ENCODE results near the gene BABAM2.

DNA sequence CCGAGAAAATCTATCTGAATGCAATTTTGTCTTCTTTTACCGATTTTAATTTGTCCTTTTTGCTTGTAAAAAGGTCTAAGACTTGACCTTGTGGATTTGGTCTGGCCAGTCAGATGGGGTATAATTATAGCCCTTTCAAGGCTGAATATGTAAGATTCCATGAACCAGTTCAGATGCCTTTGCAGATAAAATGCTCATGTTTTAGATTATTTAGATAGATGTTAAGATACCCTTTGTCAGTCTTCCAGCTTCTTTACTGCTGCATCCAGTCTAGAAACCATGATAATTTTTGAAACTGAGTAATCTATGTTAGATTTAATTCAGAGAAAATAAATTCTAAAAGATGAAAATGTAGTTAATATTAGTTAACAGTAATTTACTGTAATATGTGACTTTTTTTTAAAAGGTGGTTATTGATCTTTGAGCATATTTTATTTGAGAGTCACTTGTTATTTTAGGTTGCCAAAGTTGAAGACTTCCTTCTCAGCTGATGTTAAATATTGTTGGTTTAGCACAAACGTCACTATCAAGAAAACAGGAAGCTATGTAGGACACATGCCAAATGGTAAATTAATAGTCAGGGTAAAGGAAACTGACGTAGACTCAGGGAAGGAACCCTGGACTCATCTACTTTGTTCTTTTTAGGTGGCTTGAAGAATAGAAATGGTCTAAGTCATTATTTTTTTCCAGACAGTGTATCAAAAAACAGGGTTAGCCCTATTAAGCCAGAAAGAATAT lies 29.8 kb downstream of the BABAM2 start:
- TF ChIP-seq, protein P1, sequence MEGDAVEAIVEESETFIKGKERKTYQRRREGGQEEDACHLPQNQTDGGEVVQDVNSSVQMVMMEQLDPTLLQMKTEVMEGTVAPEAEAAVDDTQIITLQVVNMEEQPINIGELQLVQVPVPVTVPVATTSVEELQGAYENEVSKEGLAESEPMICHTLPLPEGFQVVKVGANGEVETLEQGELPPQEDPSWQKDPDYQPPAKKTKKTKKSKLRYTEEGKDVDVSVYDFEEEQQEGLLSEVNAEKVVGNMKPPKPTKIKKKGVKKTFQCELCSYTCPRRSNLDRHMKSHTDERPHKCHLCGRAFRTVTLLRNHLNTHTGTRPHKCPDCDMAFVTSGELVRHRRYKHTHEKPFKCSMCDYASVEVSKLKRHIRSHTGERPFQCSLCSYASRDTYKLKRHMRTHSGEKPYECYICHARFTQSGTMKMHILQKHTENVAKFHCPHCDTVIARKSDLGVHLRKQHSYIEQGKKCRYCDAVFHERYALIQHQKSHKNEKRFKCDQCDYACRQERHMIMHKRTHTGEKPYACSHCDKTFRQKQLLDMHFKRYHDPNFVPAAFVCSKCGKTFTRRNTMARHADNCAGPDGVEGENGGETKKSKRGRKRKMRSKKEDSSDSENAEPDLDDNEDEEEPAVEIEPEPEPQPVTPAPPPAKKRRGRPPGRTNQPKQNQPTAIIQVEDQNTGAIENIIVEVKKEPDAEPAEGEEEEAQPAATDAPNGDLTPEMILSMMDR (IDR thresholded peaks at IDR 0.05; ENCODE audit: insufficient read depth, low read length, poor library complexity, severe bottlenecking): no peak
- TF ChIP-seq EZH2phosphoT487 (conservative IDR thresholded peaks at IDR 0.05; ENCODE audit: low read length): no peak

All from SU-DHL-6 (cell line).